ENCODE results near the gene RHOC.

RHOC gene

DNA sequence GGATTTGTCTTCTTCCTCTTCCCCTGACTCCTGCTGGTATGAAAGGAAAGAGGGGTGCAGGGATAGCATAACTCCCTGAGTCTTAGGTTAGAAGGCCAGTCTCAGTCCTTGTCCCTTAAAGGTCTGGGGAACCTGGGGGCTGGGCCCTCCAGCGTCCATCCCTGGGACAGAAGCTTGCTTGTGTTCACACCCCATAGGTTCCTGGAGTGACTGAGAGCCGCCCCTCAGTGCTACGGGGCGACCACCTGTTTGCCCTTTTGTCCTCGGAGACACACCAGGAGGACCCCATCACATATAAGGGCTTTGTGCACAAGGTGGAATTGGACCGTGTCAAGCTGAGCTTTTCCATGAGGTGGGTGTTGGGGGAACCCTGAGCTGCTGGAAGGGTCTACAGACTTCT is 13.1 kb downstream of the RHOC start:
- TF ChIP-seq, protein P1, sequence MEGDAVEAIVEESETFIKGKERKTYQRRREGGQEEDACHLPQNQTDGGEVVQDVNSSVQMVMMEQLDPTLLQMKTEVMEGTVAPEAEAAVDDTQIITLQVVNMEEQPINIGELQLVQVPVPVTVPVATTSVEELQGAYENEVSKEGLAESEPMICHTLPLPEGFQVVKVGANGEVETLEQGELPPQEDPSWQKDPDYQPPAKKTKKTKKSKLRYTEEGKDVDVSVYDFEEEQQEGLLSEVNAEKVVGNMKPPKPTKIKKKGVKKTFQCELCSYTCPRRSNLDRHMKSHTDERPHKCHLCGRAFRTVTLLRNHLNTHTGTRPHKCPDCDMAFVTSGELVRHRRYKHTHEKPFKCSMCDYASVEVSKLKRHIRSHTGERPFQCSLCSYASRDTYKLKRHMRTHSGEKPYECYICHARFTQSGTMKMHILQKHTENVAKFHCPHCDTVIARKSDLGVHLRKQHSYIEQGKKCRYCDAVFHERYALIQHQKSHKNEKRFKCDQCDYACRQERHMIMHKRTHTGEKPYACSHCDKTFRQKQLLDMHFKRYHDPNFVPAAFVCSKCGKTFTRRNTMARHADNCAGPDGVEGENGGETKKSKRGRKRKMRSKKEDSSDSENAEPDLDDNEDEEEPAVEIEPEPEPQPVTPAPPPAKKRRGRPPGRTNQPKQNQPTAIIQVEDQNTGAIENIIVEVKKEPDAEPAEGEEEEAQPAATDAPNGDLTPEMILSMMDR (IDR thresholded peaks at IDR 0.05): no peak
- intact Hi-C loops (cut with DNase I; ENCODE audit: low total_unique reads): no loop called here
- peaks cover 0 to 5% (median 0%) of the 10 kb centered on the region in 4 donors for H3K4me1 ChIP-seq
- peaks cover 14 to 99% (median 87%) of the 10 kb centered on the region in 3 donors for H3K36me3 ChIP-seq
- H3K27me3 ChIP-seq: no peaks in the 10 kb centered on the region
- no peak overlapping the region for H3K4me3 ChIP-seq
- peak in 1 of 2 donors; percentile 10 for DNase-seq
- no peak overlapping the region for H3K27ac ChIP-seq
- no peaks in the 10 kb centered on the region for H3K9me3 ChIP-seq

DNA sequence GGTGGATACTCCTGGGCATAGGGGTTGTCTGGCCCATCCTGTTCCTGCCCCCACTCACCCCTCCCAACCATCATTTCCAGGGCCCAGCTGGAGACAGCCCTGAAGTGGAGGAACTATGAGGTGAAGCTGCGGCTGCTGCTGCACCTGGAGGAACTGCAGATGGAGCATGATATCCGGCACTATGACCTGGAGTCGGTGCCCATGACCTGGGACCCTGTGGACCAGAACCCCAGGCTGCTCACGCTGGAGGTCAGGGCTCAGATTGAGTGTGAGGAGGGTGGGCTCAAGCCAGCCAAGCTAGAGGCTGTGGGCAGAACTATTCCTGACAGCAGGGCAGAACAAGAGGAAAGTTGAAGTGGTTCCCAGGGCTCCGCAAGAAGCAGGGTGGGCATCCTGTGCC is 14.2 kb downstream of the RHOC start:
- Histone ChIP-seq H3K4me3 (no peak overlapping the region), H3K36me3 (peaks cover 14 to 93% (median 76%) of the 10 kb centered on the region in 3 donors), H3K27me3 (no peaks in the 10 kb centered on the region), H3K9me3 (no peaks in the 10 kb centered on the region), H3K27ac (no peak overlapping the region), H3K4me1 (peaks cover 0 to 7% (median 0%) of the 10 kb centered on the region in 4 donors)
- DNase-seq: peak in 1 of 2 donors; percentile 11
- intact Hi-C loops (cut with DNase I; ENCODE audit: low total_unique reads): no loop called here
- TF ChIP-seq, protein P1 (IDR thresholded peaks at IDR 0.05): no peak

- DNase-seq: no peak
- intact Hi-C loops (cut with DNase I; ENCODE audit: low total_unique reads): no loop called here
- peaks cover 0 to 11% (median 0%) of the 10 kb centered on the region in 4 donors for H3K4me1 ChIP-seq
- H3K36me3 ChIP-seq: peaks cover 14 to 64% (median 54%) of the 10 kb centered on the region in 3 donors
- no peak overlapping the region for H3K4me3 ChIP-seq
- H3K27ac ChIP-seq: no peak overlapping the region
- H3K27me3 ChIP-seq: no peaks in the 10 kb centered on the region
- TF ChIP-seq, protein P1 (IDR thresholded peaks at IDR 0.05): no peak
- H3K9me3 ChIP-seq: no peaks in the 10 kb centered on the region
Observed at GRCh38 chr1:112689842-112690237, 17.1 kb downstream of the RHOC start.

GRCh38 chr1:112689196-112689841 is 17.6 kb downstream of the RHOC start:
- H3K4me3 ChIP-seq: no peak overlapping the region
- peaks cover 0 to 11% (median 0%) of the 10 kb centered on the region in 4 donors for H3K4me1 ChIP-seq
- no peaks in the 10 kb centered on the region for H3K9me3 ChIP-seq
- H3K27ac ChIP-seq: no peak overlapping the region
- intact Hi-C loops (cut with DNase I; ENCODE audit: low total_unique reads): no loop called here
- H3K36me3 ChIP-seq: peaks cover 14 to 59% (median 48%) of the 10 kb centered on the region in 3 donors
- no peaks in the 10 kb centered on the region for H3K27me3 ChIP-seq
- DNase-seq: peak in 1 of 2 donors; percentile 11
- TF ChIP-seq, protein P1 (IDR thresholded peaks at IDR 0.05): no peak

GRCh38 chr1:112688781-112689193 is 18.1 kb downstream of the RHOC start:
- Histone ChIP-seq H3K27me3 (no peaks in the 10 kb centered on the region), H3K36me3 (peaks cover 14 to 54% (median 43%) of the 10 kb centered on the region in 3 donors), H3K9me3 (no peaks in the 10 kb centered on the region), H3K4me3 (no peak overlapping the region), H3K4me1 (peaks cover 0 to 11% (median 0%) of the 10 kb centered on the region in 4 donors), H3K27ac (no peak overlapping the region)
- intact Hi-C loops (cut with DNase I; ENCODE audit: low total_unique reads): no loop called here
- TF ChIP-seq, protein P1 (IDR thresholded peaks at IDR 0.05): no peak
- peak in 1 of 2 donors; percentile 11 for DNase-seq

Measured in tibial artery (tissue), 4 donors.